Fibroblast of lung (primary cell): ENCODE data around the gene RNF115.

ENCODE experiments used
- CTCF ChIP-seq, 2 donors: IDR thresholded peaks in 1 of 2; conservative IDR thresholded peaks in 1 of 2; 1 replicate in 1 of 2; 2 replicates in 1 of 2; pipeline ENCODE4 v1.5.1; 2011 to 2012; ENCODE audit warnings: low read length in 2 of 2, control low read depth in 1 of 2, inconsistent platforms in 1 of 2, low read depth in 1 of 2, mild to moderate bottlenecking in 1 of 2
- EZH2 ChIP-seq: IDR thresholded peaks from 2 replicates; pipeline ENCODE4 v1.5.1; 2012; ENCODE audit warnings: low read length, control low read depth, mild to moderate bottlenecking; ENCODE audit errors: missing control alignments

- TF ChIP-seq CTCF (conservative IDR thresholded peaks at IDR 0.05 in 1 of 2, IDR thresholded peaks at IDR 0.05 in 1 of 2; ENCODE audit: low read depth in 1 of 2, low read length in 2 of 2) (no peak), EZH2 (no peak)
Observed at GRCh38 chr1:145828367-145829026, 4.6 kb upstream of the RNF115 start.
